GM20000 (cell line): ENCODE results near the gene CYP4A11.
"Not testable (repeated sequence)": the region's sequence is repeated elsewhere in the genome, so short reads cannot be mapped to it uniquely, and the experiment has no call there.

Experiments used
- DNase-seq: peaks from one replicate; pipeline ENCODE4 v3.0.0; 2012; ENCODE audit warnings: low spot score
- TF ChIP-seq, protein P1 (sequence below): IDR thresholded peaks from 2 replicates; pipeline ENCODE4 v1.5.1; 2012; ENCODE audit warnings: mild to moderate bottlenecking, control low read depth; ENCODE audit errors: extremely low read depth, missing control alignments

Gene CYP4A11

DNA sequence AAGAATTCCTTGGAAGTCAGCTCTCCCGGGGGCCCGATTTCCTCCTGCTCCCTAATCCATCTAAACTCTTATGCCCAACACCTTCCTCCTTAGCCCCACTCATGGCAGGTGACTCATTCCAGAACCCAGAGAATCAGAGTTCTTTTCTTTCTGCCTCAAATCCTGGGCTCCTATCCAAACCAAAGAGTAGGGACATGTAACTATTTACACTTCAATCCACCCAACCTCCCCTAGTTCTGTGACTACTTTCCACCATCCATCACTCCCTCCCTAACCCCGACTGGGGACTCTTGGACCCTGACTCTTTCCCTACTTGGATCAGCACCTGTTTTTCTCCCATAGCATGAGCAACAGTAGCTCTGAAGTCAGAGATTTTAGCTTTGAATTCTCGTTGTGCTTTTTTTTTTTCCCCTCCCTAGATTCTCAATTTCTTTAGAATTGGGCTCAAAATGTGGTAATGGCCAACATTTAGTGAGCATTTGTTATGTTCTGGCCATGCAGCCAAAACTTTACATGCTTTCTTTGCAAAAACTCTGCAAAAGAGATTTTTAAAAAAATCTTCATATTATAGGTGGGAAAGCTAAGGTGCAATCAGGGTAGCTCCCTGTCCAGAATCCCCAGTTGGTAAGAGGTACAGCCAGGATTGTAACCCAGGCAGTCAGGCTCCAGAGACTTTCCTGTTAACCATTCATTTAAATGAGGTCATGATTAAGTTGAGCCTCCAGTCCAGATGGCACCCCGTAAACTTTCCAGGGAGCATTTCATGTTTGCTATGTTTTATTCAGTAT, 7.5 kb upstream of the CYP4A11 start:
- TF ChIP-seq, protein P1, sequence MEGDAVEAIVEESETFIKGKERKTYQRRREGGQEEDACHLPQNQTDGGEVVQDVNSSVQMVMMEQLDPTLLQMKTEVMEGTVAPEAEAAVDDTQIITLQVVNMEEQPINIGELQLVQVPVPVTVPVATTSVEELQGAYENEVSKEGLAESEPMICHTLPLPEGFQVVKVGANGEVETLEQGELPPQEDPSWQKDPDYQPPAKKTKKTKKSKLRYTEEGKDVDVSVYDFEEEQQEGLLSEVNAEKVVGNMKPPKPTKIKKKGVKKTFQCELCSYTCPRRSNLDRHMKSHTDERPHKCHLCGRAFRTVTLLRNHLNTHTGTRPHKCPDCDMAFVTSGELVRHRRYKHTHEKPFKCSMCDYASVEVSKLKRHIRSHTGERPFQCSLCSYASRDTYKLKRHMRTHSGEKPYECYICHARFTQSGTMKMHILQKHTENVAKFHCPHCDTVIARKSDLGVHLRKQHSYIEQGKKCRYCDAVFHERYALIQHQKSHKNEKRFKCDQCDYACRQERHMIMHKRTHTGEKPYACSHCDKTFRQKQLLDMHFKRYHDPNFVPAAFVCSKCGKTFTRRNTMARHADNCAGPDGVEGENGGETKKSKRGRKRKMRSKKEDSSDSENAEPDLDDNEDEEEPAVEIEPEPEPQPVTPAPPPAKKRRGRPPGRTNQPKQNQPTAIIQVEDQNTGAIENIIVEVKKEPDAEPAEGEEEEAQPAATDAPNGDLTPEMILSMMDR = no peak
- no peak for DNase-seq

- not testable (repeated sequence) for DNase-seq
Measured at GRCh38 chr1:46947706-46948105, 6.4 kb upstream of the CYP4A11 start.

- DNase-seq = no peak
- TF ChIP-seq, protein P1 = no peak
Measured at GRCh38 chr1:46942086-46942485, 810 bp upstream of the CYP4A11 start.

GRCh38 chr1:46940307-46940706, 969 bp downstream of the CYP4A11 start:
- TF ChIP-seq, protein P1 = no peak
- no peak for DNase-seq

GRCh38 chr1:46937270-46937669, 4.0 kb downstream of the CYP4A11 start:
- TF ChIP-seq, protein P1 = no peak
- no peak for DNase-seq

- TF ChIP-seq, protein P1 = no peak
- DNase-seq = no peak
Measured at GRCh38 chr1:46936788-46937187, 4.5 kb downstream of the CYP4A11 start.

DNA sequence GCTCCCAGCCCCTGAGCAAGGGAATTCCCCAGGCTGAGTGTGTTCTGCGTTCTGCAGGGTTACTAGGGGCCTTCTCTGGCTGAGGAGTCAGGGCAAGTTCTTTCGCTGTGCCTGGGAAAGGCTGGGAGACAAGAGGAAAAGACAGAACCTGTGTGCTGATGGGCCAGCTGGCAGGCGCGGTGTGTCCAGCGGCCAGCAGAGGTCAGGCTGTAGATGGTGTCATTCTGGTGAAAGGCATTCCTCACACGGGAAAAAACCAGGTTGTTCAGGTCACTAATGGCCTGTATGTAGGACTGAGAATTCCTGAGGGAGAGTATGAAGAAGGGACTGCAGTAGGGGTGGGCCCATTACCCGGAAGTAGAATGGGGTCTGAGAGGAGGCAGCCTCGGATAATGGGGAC, 6.4 kb downstream of the CYP4A11 start:
- not testable (repeated sequence) for DNase-seq

- DNase-seq = not testable (repeated sequence)
Measured at GRCh38 chr1:46932020-46932419, 9.3 kb downstream of the CYP4A11 start.

- TF ChIP-seq, protein P1 = no peak
- no peak for DNase-seq
Measured at GRCh38 chr1:46931151-46931550, 10.1 kb downstream of the CYP4A11 start.
